BE2C (cell line): ENCODE results near the gene PRR23A. TPM values are rescaled to one million over a fixed set of nuclear protein-coding genes. Genes with fewer than 3 reads are reported as not detected.

ENCODE experiments used
- DNase-seq: peaks from one replicate; pipeline ENCODE4 v3.0.0-alpha.2; 2020
- H3K27me3 ChIP-seq: fragments of 250-450 bp; sonication (Bioruptor Pico); 2 replicates; pipeline ENCODE4 v1.5.1; 2020; ENCODE audit warnings: mild to moderate bottlenecking
- H3K36me3 ChIP-seq: fragments of 250-450 bp; sonication (Bioruptor Pico); 2 replicates; pipeline ENCODE4 v1.5.1; 2020; ENCODE audit warnings: mild to moderate bottlenecking
- H3K4me1 ChIP-seq: fragments of 250-450 bp; sonication (Bioruptor Pico); 2 replicates; pipeline ENCODE4 v1.5.1; 2020
- H3K4me3 ChIP-seq: 2 replicates; pipeline ENCODE4 v1.5.1; 2011; ENCODE audit warnings: low read depth, low read length
- H3K9me3 ChIP-seq: fragments of 250-450 bp; sonication (Bioruptor Pico); 2 replicates; pipeline ENCODE4 v1.5.1; 2020
- polyA plus RNA-seq: library from polyadenylated mRNA; unstranded; fragments of >200 nt; gene quantifications from one replicate; pipeline ENCODE4 v1.2.1, GENCODE V29; 2012; ENCODE audit warnings: low read depth, missing spikeins; ENCODE audit not compliant: insufficient read length, insufficient read depth
- TF ChIP-seq, protein P1 (sequence below): IDR thresholded peaks from 2 replicates; pipeline ENCODE4 v1.5.1; 2012; ENCODE audit warnings: mild to moderate bottlenecking, low read depth, low read length

Gene PRR23A
- polyA plus RNA-seq = not detected

GRCh38 chr3:139006051-139006716 lies at the start of gene PRR23A:
PRR23A (minus strand) TSS chr3:139006268; CDS start chr3:139006268, 0 bp downstream.
- Histone ChIP-seq H3K4me3 (no peak within 1 kb of the TSS), H3K4me1 (no peaks in the 10 kb centered on the region), H3K9me3 (no peaks in the 10 kb centered on the region), H3K36me3 (no peaks in the 10 kb centered on the region), H3K27me3 (no peaks in the 10 kb centered on the region)
- TF ChIP-seq, protein P1, sequence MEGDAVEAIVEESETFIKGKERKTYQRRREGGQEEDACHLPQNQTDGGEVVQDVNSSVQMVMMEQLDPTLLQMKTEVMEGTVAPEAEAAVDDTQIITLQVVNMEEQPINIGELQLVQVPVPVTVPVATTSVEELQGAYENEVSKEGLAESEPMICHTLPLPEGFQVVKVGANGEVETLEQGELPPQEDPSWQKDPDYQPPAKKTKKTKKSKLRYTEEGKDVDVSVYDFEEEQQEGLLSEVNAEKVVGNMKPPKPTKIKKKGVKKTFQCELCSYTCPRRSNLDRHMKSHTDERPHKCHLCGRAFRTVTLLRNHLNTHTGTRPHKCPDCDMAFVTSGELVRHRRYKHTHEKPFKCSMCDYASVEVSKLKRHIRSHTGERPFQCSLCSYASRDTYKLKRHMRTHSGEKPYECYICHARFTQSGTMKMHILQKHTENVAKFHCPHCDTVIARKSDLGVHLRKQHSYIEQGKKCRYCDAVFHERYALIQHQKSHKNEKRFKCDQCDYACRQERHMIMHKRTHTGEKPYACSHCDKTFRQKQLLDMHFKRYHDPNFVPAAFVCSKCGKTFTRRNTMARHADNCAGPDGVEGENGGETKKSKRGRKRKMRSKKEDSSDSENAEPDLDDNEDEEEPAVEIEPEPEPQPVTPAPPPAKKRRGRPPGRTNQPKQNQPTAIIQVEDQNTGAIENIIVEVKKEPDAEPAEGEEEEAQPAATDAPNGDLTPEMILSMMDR = no peak
- no peak for DNase-seq

GRCh38 chr3:139052802-139053600 lies 46.9 kb upstream of the PRR23A start:
- H3K36me3 ChIP-seq = no peaks in the 10 kb centered on the region
- TF ChIP-seq, protein P1 = no peak
- no peaks in the 10 kb centered on the region for H3K27me3 ChIP-seq
- DNase-seq = no peak
- no peaks in the 10 kb centered on the region for H3K9me3 ChIP-seq
- H3K4me3 ChIP-seq = no peak overlapping the region
- H3K4me1 ChIP-seq = no peaks in the 10 kb centered on the region

- H3K27me3 ChIP-seq = no peaks in the 10 kb centered on the region
- H3K9me3 ChIP-seq = no peaks in the 10 kb centered on the region
- H3K4me3 ChIP-seq = no peak within 1 kb of the TSS
- H3K36me3 ChIP-seq = no peaks in the 10 kb centered on the region
- peak; percentile 12 for DNase-seq
- no peaks in the 10 kb centered on the region for H3K4me1 ChIP-seq
- TF ChIP-seq, protein P1 = peak; percentile 41
These were observed 38.5 kb upstream of the PRR23A start, which contains the start of gene PRR23C for GRCh38 chr3:139044366-139045210. PRR23C (minus strand) TSS chr3:139044892; CDS start chr3:139044620, 272 bp downstream.

DNA sequence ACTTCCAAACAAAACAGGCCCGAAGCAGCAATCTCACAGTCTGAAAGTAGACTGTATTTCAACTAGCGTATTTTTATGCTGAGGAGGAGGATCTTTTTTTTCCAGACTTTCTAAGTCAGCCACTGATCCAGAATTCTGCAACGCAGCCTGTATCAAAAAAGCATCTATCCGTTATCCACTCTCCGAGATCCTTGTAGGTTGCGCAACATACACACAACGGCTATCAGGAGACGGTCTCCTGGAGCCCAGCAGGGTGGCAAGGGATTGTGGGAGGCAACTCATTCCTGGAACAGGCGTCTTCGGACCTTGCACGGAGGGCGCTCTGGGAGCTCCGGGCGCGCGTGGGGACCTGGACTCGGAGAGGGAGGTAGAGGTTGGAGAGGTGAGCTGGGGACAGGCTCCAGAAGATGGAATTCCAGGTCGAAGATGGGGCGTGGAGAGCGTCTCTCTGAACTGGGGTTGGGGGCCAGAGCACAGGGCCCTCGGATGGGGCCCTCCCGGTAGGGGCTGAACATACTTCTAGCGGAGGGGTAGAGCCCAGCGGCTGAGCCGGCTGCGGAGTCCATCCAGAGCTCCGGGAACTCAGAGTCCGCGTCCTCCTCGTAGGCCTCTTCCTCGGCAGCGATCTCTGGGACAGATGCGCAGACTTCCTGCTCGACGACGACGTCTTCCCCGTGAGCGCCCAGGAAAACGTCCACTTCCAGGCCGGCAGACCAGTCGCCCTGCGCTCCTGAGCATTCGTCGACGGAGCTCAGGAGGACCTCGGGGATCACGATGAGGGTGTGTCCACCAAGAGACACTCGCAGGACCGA lies 37.7 kb upstream of the PRR23A start:
- DNase-seq = no peak
- Histone ChIP-seq H3K27me3 (no peaks in the 10 kb centered on the region), H3K36me3 (no peaks in the 10 kb centered on the region), H3K4me3 (no peak overlapping the region), H3K9me3 (no peaks in the 10 kb centered on the region), H3K4me1 (no peaks in the 10 kb centered on the region)
- TF ChIP-seq, protein P1 = no peak

DNA sequence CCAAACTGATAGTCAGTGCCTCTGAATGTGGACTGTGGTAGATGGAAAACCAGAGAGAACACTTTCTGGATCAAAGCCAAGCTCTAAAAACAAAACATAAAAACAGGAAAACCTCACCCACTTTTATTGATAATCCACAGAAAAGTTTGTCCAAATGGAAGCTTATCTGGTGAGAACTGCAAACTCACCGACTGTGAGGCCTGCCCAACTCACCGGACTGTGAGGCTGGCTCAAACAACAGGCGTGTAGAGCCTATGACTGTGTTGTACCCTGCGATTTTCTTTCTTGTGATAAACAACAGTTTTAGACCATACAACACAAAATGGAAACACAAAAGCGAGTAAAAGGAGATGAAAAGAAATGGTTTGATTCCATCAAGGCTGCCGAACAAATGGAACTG lies 31.4 kb upstream of the PRR23A start:
- Histone ChIP-seq H3K9me3 (no peaks in the 10 kb centered on the region), H3K36me3 (no peaks in the 10 kb centered on the region), H3K4me1 (no peaks in the 10 kb centered on the region), H3K4me3 (no peak overlapping the region), H3K27me3 (no peaks in the 10 kb centered on the region)
- TF ChIP-seq, protein P1 = no peak
- no peak for DNase-seq
